IPS DF 6.9 (cell line): ENCODE data around the gene SLC7A10.
"Not testable (repeated sequence)": the region's sequence is repeated elsewhere in the genome, so short reads cannot be mapped to it uniquely, and the experiment has no call there.

Experiments
- DNase-seq: peaks from one replicate; pipeline ENCODE4 v3.0.0-alpha.2; 2013; ENCODE audit warnings: low read depth, low spot score
- H3K27ac ChIP-seq: one replicate; pipeline ENCODE4 v1.5.1; 2013; ENCODE audit warnings: low read length, control low read depth
- H3K27me3 ChIP-seq: 2 replicates; pipeline ENCODE4 v1.6.1; 2013; ENCODE audit warnings: mild to moderate bottlenecking, low read length; ENCODE audit not compliant: control insufficient read depth, insufficient read depth
- H3K36me3 ChIP-seq: 2 replicates; pipeline ENCODE4 v1.6.1; 2013; ENCODE audit warnings: low read length; ENCODE audit not compliant: control insufficient read depth, insufficient read depth
- H3K4me1 ChIP-seq: 2 replicates; pipeline ENCODE4 v1.6.1; 2013; ENCODE audit warnings: low read length; ENCODE audit not compliant: control insufficient read depth, insufficient read depth
- H3K4me3 ChIP-seq: 2 replicates; pipeline ENCODE4 v1.5.1; 2013; ENCODE audit warnings: mild to moderate bottlenecking, low read length
- H3K9me3 ChIP-seq: 2 replicates; pipeline ENCODE4 v1.6.1; 2013; ENCODE audit warnings: low read length, inconsistent platforms; ENCODE audit not compliant: control insufficient read depth, insufficient read depth
- WGBS: extraction: QIAGEN DNeasy Blood & Tissue Kit; methylation state at CpG from one replicate; pipeline ENCODE4 v1.1.7; 2013; ENCODE audit warnings: mixed read lengths, missing lambda C conversion rate; ENCODE audit not compliant: insufficient read length, insufficient coverage; 5-methylcytosine and 5-hydroxymethylcytosine counted together

SLC7A10 gene

GRCh38 chr19:33175156-33175782, 50.4 kb downstream of the SLC7A10 start:
- Histone ChIP-seq H3K36me3 (no peaks in the 10 kb centered on the region), H3K27me3 (no peaks in the 10 kb centered on the region), H3K9me3 (no peaks in the 10 kb centered on the region), H3K4me1 (peaks cover 2% of the 10 kb centered on the region; the same call in 1 of the 2 replicates), H3K27ac (no peak overlapping the region), H3K4me3 (no peak overlapping the region)
- DNase-seq, result no peak
- no CpG with 5 or more reads among the region's 10 CpGs for WGBS

- Histone ChIP-seq H3K9me3 (no peaks in the 10 kb centered on the region), H3K27ac (no peak overlapping the region), H3K36me3 (no peaks in the 10 kb centered on the region), H3K27me3 (no peaks in the 10 kb centered on the region), H3K4me3 (no peak overlapping the region), H3K4me1 (peaks cover 2% of the 10 kb centered on the region; the same call in 1 of the 2 replicates)
- DNase-seq, result no peak
- WGBS, result no CpG with 5 or more reads among the region's 5 CpGs
These were observed 51.5 kb downstream of the SLC7A10 start for GRCh38 chr19:33174186-33174585.

GRCh38 chr19:33171916-33172359, 53.7 kb downstream of the SLC7A10 start:
- Histone ChIP-seq H3K4me3 (no peak overlapping the region), H3K36me3 (no peaks in the 10 kb centered on the region), H3K27me3 (no peaks in the 10 kb centered on the region), H3K27ac (no peak overlapping the region), H3K9me3 (no peaks in the 10 kb centered on the region), H3K4me1 (no peaks in the 10 kb centered on the region)
- WGBS, result no CpG with 5 or more reads among the region's 6 CpGs
- no peak for DNase-seq

GRCh38 chr19:33171222-33171795, 54.3 kb downstream of the SLC7A10 start:
- no peaks in the 10 kb centered on the region for H3K9me3 ChIP-seq
- no peaks in the 10 kb centered on the region for H3K4me1 ChIP-seq
- H3K4me3 ChIP-seq, result no peak overlapping the region
- no peaks in the 10 kb centered on the region for H3K27me3 ChIP-seq
- no peaks in the 10 kb centered on the region for H3K36me3 ChIP-seq
- H3K27ac ChIP-seq, result no peak overlapping the region
- no peak for DNase-seq
- no CpG with 5 or more reads among the region's 1 CpG for WGBS

DNA sequence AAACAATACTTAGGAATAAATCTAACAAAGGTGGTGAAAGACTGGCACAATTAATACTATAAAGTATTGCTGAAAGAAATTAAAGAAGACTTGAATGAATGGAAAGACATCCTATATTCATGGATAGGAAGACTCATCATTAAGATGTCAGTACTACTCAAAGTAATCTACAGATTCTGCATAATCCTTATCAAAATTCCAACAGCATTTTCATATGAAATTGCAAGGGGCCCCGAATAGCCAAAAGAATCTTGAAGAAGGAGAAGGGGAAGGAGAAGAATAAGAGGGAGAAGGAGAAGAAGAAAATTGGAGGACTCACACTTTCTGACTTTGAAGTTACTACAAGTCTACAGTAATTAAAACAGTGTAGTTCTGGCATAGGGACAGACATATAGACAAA, 57.1 kb downstream of the SLC7A10 start:
- no peaks in the 10 kb centered on the region for H3K36me3 ChIP-seq
- no peaks in the 10 kb centered on the region for H3K9me3 ChIP-seq
- WGBS, result no CpG with 5 or more reads among the region's 1 CpG
- no peak overlapping the region for H3K27ac ChIP-seq
- no peak overlapping the region for H3K4me3 ChIP-seq
- H3K27me3 ChIP-seq, result no peaks in the 10 kb centered on the region
- DNase-seq, result no peak
- H3K4me1 ChIP-seq, result no peaks in the 10 kb centered on the region

- no peaks in the 10 kb centered on the region for H3K4me1 ChIP-seq
- no peak for DNase-seq
- WGBS, result no CpG with 5 or more reads among the region's 1 CpG
These were observed 58.2 kb downstream of the SLC7A10 start for GRCh38 chr19:33167438-33167837.

GRCh38 chr19:33166037-33166436, 59.6 kb downstream of the SLC7A10 start:
- not testable (repeated sequence) for H3K9me3 ChIP-seq, H3K36me3 ChIP-seq, H3K4me3 ChIP-seq, H3K27me3 ChIP-seq, DNase-seq, H3K27ac ChIP-seq, H3K4me1 ChIP-seq
- no CpG with 5 or more reads among the region's 6 CpGs for WGBS

More at GRCh38 chr19:33167438-33167837, 58.2 kb downstream of the SLC7A10 start:
- no peak overlapping the region for H3K4me3 ChIP-seq
- no peaks in the 10 kb centered on the region for H3K9me3 ChIP-seq
- H3K36me3 ChIP-seq, result no peaks in the 10 kb centered on the region
- H3K27ac ChIP-seq, result no peak overlapping the region
- H3K27me3 ChIP-seq, result no peaks in the 10 kb centered on the region

- Histone ChIP-seq H3K4me1 (no peaks in the 10 kb centered on the region), H3K4me3 (no peak overlapping the region), H3K36me3 (no peaks in the 10 kb centered on the region), H3K9me3 (no peaks in the 10 kb centered on the region), H3K27me3 (no peaks in the 10 kb centered on the region), H3K27ac (no peak overlapping the region)
- WGBS, result no CpG with 5 or more reads among the region's 6 CpGs
- DNase-seq, result no peak
These were observed 62.2 kb downstream of the SLC7A10 start for GRCh38 chr19:33163481-33163880.

DNA sequence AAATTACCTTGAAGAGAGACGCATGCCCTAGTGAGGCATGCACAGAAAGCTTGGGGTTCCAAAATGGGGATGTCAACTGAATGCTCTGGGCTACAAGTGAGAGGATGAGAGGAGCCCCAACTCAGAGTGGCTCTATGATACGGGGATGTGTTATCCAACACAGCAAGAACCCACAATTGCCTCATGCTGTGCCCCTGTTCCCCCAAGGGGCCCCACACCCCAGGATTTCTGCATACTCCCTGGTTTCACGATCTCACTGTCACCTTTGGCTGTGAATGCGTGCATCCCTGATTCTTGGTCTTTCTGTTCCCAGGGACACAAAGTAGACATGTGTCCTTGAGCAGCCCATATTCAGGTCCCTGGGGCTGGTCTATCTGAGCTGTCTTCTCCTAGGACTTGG, 64.4 kb downstream of the SLC7A10 start:
- no peaks in the 10 kb centered on the region for H3K4me1 ChIP-seq
- DNase-seq, result no peak
- WGBS, result no CpG with 5 or more reads among the region's 4 CpGs
- H3K36me3 ChIP-seq, result no peaks in the 10 kb centered on the region
- H3K27me3 ChIP-seq, result no peaks in the 10 kb centered on the region
- no peak overlapping the region for H3K4me3 ChIP-seq
- no peak overlapping the region for H3K27ac ChIP-seq
- no peaks in the 10 kb centered on the region for H3K9me3 ChIP-seq

GRCh38 chr19:33159893-33160292, 65.8 kb downstream of the SLC7A10 start:
- Histone ChIP-seq H3K36me3 (no peaks in the 10 kb centered on the region), H3K9me3 (no peaks in the 10 kb centered on the region), H3K4me3 (no peak overlapping the region), H3K4me1 (no peaks in the 10 kb centered on the region), H3K27ac (no peak overlapping the region), H3K27me3 (no peaks in the 10 kb centered on the region)
- no peak for DNase-seq
- no CpG with 5 or more reads among the region's 8 CpGs for WGBS

DNA sequence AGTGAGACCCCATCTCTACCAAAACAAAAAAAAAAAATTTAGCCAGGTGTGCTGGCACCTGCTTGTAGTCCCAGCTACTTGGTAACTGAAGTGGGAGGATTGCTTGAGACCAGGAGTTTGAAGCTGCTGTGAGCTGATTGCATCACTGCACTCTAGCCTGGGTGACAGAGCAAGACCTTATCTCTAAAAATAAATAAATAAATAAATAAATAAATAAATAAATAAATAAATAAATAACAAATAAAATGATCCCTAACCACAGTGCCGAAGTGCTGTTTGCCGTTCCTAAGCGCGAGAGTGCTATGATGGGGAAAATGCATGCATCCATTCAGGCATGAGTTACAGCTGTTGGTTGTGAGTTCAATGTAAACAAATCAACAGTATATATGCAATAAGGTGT, 66.5 kb downstream of the SLC7A10 start:
- no peaks in the 10 kb centered on the region for H3K36me3 ChIP-seq
- no peaks in the 10 kb centered on the region for H3K9me3 ChIP-seq
- H3K27me3 ChIP-seq, result no peaks in the 10 kb centered on the region
- WGBS, result no CpG with 5 or more reads among the region's 4 CpGs
- DNase-seq, result no peak
- no peaks in the 10 kb centered on the region for H3K4me1 ChIP-seq
- H3K27ac ChIP-seq, result no peak overlapping the region
- no peak overlapping the region for H3K4me3 ChIP-seq
